ENCODE measurements around the gene C4orf50.

Gene C4orf50

DNA sequence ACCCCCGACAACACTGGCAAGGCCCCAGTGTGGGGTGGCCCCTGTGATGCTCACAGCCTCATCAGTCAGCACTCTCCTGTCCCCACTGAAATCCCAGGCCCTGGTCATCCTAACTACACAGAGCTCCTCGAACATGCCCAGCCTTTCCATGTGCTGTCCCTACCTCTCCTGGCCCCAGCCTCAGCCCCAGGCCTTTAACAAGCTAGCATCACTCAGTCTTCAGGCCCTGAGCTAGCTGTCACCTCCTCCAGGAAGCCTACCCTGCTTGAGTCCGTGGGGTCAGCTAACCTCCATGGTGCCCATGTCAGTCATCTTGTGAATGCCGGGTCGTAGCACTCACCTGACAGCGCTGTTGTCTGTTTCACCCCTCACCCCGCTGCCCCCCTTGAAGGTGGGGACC, 25.6 kb upstream of the C4orf50 start:
- no peak overlapping the region for H3K27ac ChIP-seq (ENCODE audit: low read length)
- no peaks in the 10 kb centered on the region for H3K36me3 ChIP-seq (ENCODE audit: control insufficient read depth in 2 of 2, insufficient read depth in 2 of 2, low read length in 2 of 2)
- no peak overlapping the region for H3K9ac ChIP-seq (ENCODE audit: low read length in 2 of 2)
- no peaks in the 10 kb centered on the region for H3K9me3 ChIP-seq (ENCODE audit: control insufficient read depth in 2 of 2, low read length in 2 of 2)
- H3K27me3 ChIP-seq (ENCODE audit: control insufficient read depth in 1 of 2, insufficient read depth in 2 of 2, low read length in 2 of 2): peaks cover 12 to 15% of the 10 kb centered on the region in 2 donors
- no peaks in the 10 kb centered on the region for H3K4me1 ChIP-seq (ENCODE audit: control insufficient read depth, insufficient read depth, low read length)
- H3K4me3 ChIP-seq (ENCODE audit: low read length in 2 of 2): no peak overlapping the region

GRCh38 chr4:6043188-6043587, 25.0 kb upstream of the C4orf50 start:
- H3K27ac ChIP-seq (ENCODE audit: low read length): no peak overlapping the region
- H3K9me3 ChIP-seq (ENCODE audit: control insufficient read depth in 2 of 2, low read length in 2 of 2): no peaks in the 10 kb centered on the region
- H3K4me3 ChIP-seq (ENCODE audit: low read length in 2 of 2): no peak overlapping the region
- no peak overlapping the region for H3K9ac ChIP-seq (ENCODE audit: low read length in 2 of 2)
- H3K4me1 ChIP-seq (ENCODE audit: control insufficient read depth, insufficient read depth, low read length): no peaks in the 10 kb centered on the region
- peaks cover 12 to 15% of the 10 kb centered on the region in 2 donors for H3K27me3 ChIP-seq (ENCODE audit: control insufficient read depth in 1 of 2, insufficient read depth in 2 of 2, low read length in 2 of 2)
- no peaks in the 10 kb centered on the region for H3K36me3 ChIP-seq (ENCODE audit: control insufficient read depth in 2 of 2, insufficient read depth in 2 of 2, low read length in 2 of 2)

DNA sequence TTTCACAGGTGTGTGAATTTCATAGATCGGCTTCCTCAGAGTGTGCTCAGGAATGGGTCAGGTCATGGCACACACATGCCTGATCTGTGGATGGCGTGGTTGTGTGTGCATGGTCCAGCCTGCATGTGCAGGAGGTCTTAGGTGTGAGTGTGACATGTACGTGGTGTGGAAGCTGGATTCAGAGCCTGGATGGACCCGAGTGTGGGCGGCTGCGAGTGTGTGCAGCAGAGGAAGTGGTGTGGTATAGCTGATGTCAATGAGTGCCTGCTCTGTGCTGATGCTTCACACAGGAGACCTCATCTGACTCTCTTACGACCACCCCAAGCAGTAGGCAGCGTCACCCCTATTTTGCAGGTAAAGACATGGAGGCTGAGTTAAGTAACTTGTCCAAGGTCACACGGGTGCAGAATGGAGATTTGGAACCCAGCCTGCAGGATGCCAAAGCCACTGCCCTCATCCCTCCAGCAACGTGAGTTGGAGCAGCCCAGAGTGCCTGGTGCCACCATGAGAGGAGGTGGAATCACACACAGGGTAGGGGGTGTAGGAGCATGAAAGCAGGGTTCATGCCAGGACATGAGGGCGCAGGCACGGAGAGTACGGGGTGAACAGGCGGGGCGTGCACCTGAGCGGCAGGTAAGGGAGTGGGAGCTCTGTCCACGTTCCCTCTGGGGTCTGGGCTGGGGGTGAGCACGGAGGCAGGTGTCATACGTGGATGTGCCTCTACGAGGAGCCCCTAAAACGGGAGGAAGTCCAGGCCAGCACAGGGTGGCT, 24.2 kb upstream of the C4orf50 start:
- Histone ChIP-seq H3K9me3 (ENCODE audit: control insufficient read depth in 2 of 2, low read length in 2 of 2) (no peaks in the 10 kb centered on the region), H3K27ac (ENCODE audit: low read length) (no peak overlapping the region), H3K9ac (ENCODE audit: low read length in 2 of 2) (no peak overlapping the region), H3K4me3 (ENCODE audit: low read length in 2 of 2) (no peak overlapping the region), H3K27me3 (ENCODE audit: control insufficient read depth in 1 of 2, insufficient read depth in 2 of 2, low read length in 2 of 2) (peaks cover 12 to 15% of the 10 kb centered on the region in 2 donors), H3K4me1 (ENCODE audit: control insufficient read depth, insufficient read depth, low read length) (no peaks in the 10 kb centered on the region), H3K36me3 (ENCODE audit: control insufficient read depth in 2 of 2, insufficient read depth in 2 of 2, low read length in 2 of 2) (no peaks in the 10 kb centered on the region)

DNA sequence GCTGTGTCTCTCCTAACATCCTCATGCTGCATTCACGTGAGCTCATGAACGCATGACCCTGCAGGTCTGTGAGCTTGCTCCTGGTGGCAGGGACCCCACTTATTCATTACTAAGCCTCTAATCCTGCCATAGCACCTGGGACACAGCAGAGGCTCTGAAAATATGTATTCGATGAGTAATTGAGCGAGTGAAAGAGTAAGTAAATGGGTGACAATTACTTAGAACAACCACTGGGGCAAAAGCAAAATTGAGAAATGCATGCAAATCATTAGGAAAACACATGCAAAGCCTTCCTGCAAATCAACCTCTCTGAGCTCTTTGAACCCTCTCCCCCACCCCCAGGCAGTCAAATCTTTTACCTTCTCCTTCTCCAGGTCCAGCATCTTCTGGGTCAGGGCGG, 23.6 kb upstream of the C4orf50 start:
- no peak overlapping the region for H3K9ac ChIP-seq (ENCODE audit: low read length in 2 of 2)
- H3K27me3 ChIP-seq (ENCODE audit: control insufficient read depth in 1 of 2, insufficient read depth in 2 of 2, low read length in 2 of 2): peaks cover 11 to 12% of the 10 kb centered on the region in 2 donors
- no peak overlapping the region for H3K4me3 ChIP-seq (ENCODE audit: low read length in 2 of 2)
- H3K9me3 ChIP-seq (ENCODE audit: control insufficient read depth in 2 of 2, low read length in 2 of 2): no peaks in the 10 kb centered on the region
- H3K4me1 ChIP-seq (ENCODE audit: control insufficient read depth, insufficient read depth, low read length): no peaks in the 10 kb centered on the region
- H3K27ac ChIP-seq (ENCODE audit: low read length): no peak overlapping the region
- no peaks in the 10 kb centered on the region for H3K36me3 ChIP-seq (ENCODE audit: control insufficient read depth in 2 of 2, insufficient read depth in 2 of 2, low read length in 2 of 2)

DNA sequence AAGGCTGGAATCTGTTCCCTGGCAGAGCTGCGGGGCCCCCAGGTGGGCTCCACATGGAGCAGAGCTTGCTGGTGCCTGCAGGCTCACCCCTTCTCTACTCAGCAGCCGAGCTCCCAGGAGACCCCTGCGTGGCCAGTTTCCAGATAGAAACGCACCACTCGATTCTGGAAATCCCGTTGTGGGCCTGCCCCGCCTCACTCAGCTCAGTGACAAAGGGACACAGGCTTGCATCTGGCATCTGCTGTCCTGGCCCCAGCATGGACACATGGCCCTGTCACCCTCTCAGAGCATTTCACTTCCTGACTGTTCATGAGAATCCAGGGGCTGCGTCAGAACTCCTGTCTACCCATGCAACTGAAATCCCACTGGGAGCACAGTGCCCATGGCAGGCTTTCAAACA, 20.5 kb upstream of the C4orf50 start:
- Histone ChIP-seq H3K27me3 (ENCODE audit: control insufficient read depth in 1 of 2, insufficient read depth in 2 of 2, low read length in 2 of 2) (peaks cover 2 to 5% of the 10 kb centered on the region in 2 donors), H3K9ac (ENCODE audit: low read length in 2 of 2) (no peak overlapping the region), H3K27ac (ENCODE audit: low read length) (no peak overlapping the region), H3K4me3 (ENCODE audit: low read length in 2 of 2) (no peak overlapping the region), H3K36me3 (ENCODE audit: control insufficient read depth in 2 of 2, insufficient read depth in 2 of 2, low read length in 2 of 2) (no peaks in the 10 kb centered on the region), H3K4me1 (ENCODE audit: control insufficient read depth, insufficient read depth, low read length) (no peaks in the 10 kb centered on the region), H3K9me3 (ENCODE audit: control insufficient read depth in 2 of 2, low read length in 2 of 2) (no peaks in the 10 kb centered on the region)

- Histone ChIP-seq H3K9me3 (ENCODE audit: control insufficient read depth in 2 of 2, low read length in 2 of 2) (no peaks in the 10 kb centered on the region), H3K9ac (ENCODE audit: low read length in 2 of 2) (no peak overlapping the region), H3K36me3 (ENCODE audit: control insufficient read depth in 2 of 2, insufficient read depth in 2 of 2, low read length in 2 of 2) (no peaks in the 10 kb centered on the region), H3K27ac (ENCODE audit: low read length) (no peak overlapping the region), H3K27me3 (ENCODE audit: control insufficient read depth in 1 of 2, insufficient read depth in 2 of 2, low read length in 2 of 2) (no peaks in the 10 kb centered on the region), H3K4me1 (ENCODE audit: control insufficient read depth, insufficient read depth, low read length) (peaks cover 13% of the 10 kb centered on the region), H3K4me3 (ENCODE audit: low read length in 2 of 2) (no peak overlapping the region)
Measured at GRCh38 chr4:6035786-6036185, 17.6 kb upstream of the C4orf50 start.

- Histone ChIP-seq H3K9me3 (ENCODE audit: control insufficient read depth in 2 of 2, low read length in 2 of 2) (no peaks in the 10 kb centered on the region), H3K4me3 (ENCODE audit: low read length in 2 of 2) (peak overlapping the region in 1 of 2 donors; percentile 12), H3K36me3 (ENCODE audit: control insufficient read depth in 2 of 2, insufficient read depth in 2 of 2, low read length in 2 of 2) (no peaks in the 10 kb centered on the region), H3K4me1 (ENCODE audit: control insufficient read depth, insufficient read depth, low read length) (peaks cover 13% of the 10 kb centered on the region), H3K9ac (ENCODE audit: low read length in 2 of 2) (no peak overlapping the region), H3K27me3 (ENCODE audit: control insufficient read depth in 1 of 2, insufficient read depth in 2 of 2, low read length in 2 of 2) (peaks cover 0 to 3% of the 10 kb centered on the region in 2 donors), H3K27ac (ENCODE audit: low read length) (no peak overlapping the region)
Measured at GRCh38 chr4:6033381-6033780, 15.2 kb upstream of the C4orf50 start.

GRCh38 chr4:6032249-6033244, 14.3 kb upstream of the C4orf50 start:
- H3K9me3 ChIP-seq (ENCODE audit: control insufficient read depth in 2 of 2, low read length in 2 of 2): no peaks in the 10 kb centered on the region
- no peak overlapping the region for H3K27ac ChIP-seq (ENCODE audit: low read length)
- no peak overlapping the region for H3K9ac ChIP-seq (ENCODE audit: low read length in 2 of 2)
- H3K4me3 ChIP-seq (ENCODE audit: low read length in 2 of 2): peak overlapping the region in 1 of 2 donors; percentile 12
- H3K4me1 ChIP-seq (ENCODE audit: control insufficient read depth, insufficient read depth, low read length): peaks cover 13% of the 10 kb centered on the region
- H3K36me3 ChIP-seq (ENCODE audit: control insufficient read depth in 2 of 2, insufficient read depth in 2 of 2, low read length in 2 of 2): no peaks in the 10 kb centered on the region
- peaks cover 0 to 3% of the 10 kb centered on the region in 2 donors for H3K27me3 ChIP-seq (ENCODE audit: control insufficient read depth in 1 of 2, insufficient read depth in 2 of 2, low read length in 2 of 2)

GRCh38 chr4:6031846-6032245, 13.6 kb upstream of the C4orf50 start:
- H3K4me1 ChIP-seq (ENCODE audit: control insufficient read depth, insufficient read depth, low read length): peaks cover 13% of the 10 kb centered on the region
- H3K27me3 ChIP-seq (ENCODE audit: control insufficient read depth in 1 of 2, insufficient read depth in 2 of 2, low read length in 2 of 2): peaks cover 0 to 3% of the 10 kb centered on the region in 2 donors
- H3K36me3 ChIP-seq (ENCODE audit: control insufficient read depth in 2 of 2, insufficient read depth in 2 of 2, low read length in 2 of 2): no peaks in the 10 kb centered on the region
- no peak overlapping the region for H3K27ac ChIP-seq (ENCODE audit: low read length)
- no peaks in the 10 kb centered on the region for H3K9me3 ChIP-seq (ENCODE audit: control insufficient read depth in 2 of 2, low read length in 2 of 2)
- no peak overlapping the region for H3K9ac ChIP-seq (ENCODE audit: low read length in 2 of 2)
- no peak overlapping the region for H3K4me3 ChIP-seq (ENCODE audit: low read length in 2 of 2)

DNA sequence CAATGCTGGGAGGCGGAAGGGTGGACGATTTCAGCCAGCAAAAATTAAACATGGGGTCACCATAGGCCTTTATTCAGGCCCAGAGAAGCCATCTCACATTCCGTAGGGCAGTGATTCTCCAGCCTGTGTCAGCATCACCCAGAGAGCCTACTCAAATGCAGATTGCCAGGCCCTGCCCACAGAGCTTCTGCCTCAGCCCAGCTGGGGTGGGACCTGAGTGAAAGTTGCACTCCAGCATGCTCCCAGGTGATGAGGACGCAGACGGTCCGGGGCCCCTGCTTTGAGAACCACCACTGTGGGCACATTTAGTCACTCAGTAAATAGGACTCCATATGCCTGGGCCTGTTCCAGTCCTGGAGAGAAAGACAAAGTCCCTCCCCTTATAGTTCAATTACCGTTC, 12.4 kb upstream of the C4orf50 start:
- no peak overlapping the region for H3K9ac ChIP-seq (ENCODE audit: low read length in 2 of 2)
- H3K9me3 ChIP-seq (ENCODE audit: control insufficient read depth in 2 of 2, low read length in 2 of 2): no peaks in the 10 kb centered on the region
- H3K4me3 ChIP-seq (ENCODE audit: low read length in 2 of 2): no peak overlapping the region
- no peaks in the 10 kb centered on the region for H3K36me3 ChIP-seq (ENCODE audit: control insufficient read depth in 2 of 2, insufficient read depth in 2 of 2, low read length in 2 of 2)
- H3K4me1 ChIP-seq (ENCODE audit: control insufficient read depth, insufficient read depth, low read length): peaks cover 13% of the 10 kb centered on the region
- H3K27ac ChIP-seq (ENCODE audit: low read length): no peak overlapping the region
- peaks cover 0 to 3% of the 10 kb centered on the region in 2 donors for H3K27me3 ChIP-seq (ENCODE audit: control insufficient read depth in 1 of 2, insufficient read depth in 2 of 2, low read length in 2 of 2)

Data from stomach smooth muscle (tissue), 2 donors.